MCF 10A (cell line): ENCODE measurements around the gene FGF1. TPM values are rescaled to one million over a fixed set of nuclear protein-coding genes. Genes with fewer than 3 reads are reported as not detected.

ENCODE experiments used
- BruUV-seq: library from RNA; stranded (reverse); fragments of 400-500 nt; replicated peaks from 2 replicates; lab custom pipeline; 2021; lab: Mats Ljungman, UMichigan
- CTCF ChIA-PET: fragments of 300-600 bp; sonication (Branson Sonifier 250); formaldehyde crosslinking; extraction: SDS; loops from one replicate; lab custom pipeline; 2021; ENCODE audit warnings: antibody characterized with exemption, inconsistent platforms; lab: Yijun Ruan, JAX
- POLR2A ChIA-PET: fragments of 300-600, 350-650 bp; sonication (Branson Sonifier 250); formaldehyde crosslinking; extraction: SDS; loops from one replicate; lab custom pipeline; 2020; ENCODE audit warnings: antibody characterized with exemption, inconsistent platforms; lab: Yijun Ruan, JAX
- DNase-seq: peaks from one replicate; pipeline ENCODE4 v3.0.0-alpha.2; 2018; ENCODE audit not compliant: unreplicated experiment
- H3K27ac Mint-ChIP-seq: one replicate; pipeline ENCODE4 v1.8.0; 2022; ENCODE audit warnings: mild to moderate bottlenecking, low read depth, mixed read lengths; ENCODE audit not compliant: unreplicated experiment
- H3K27me3 Mint-ChIP-seq: one replicate; pipeline ENCODE4 v1.8.0; 2022; ENCODE audit warnings: mixed read lengths; ENCODE audit not compliant: insufficient read depth, unreplicated experiment
- H3K36me3 Mint-ChIP-seq: one replicate; pipeline ENCODE4 v1.8.0; 2022; ENCODE audit warnings: mild to moderate bottlenecking, moderate library complexity, mixed read lengths; ENCODE audit not compliant: insufficient read depth, unreplicated experiment
- H3K4me1 Mint-ChIP-seq: one replicate; pipeline ENCODE4 v1.8.0; 2022; ENCODE audit warnings: mixed read lengths; ENCODE audit not compliant: insufficient read depth, unreplicated experiment
- H3K4me3 Mint-ChIP-seq: one replicate; pipeline ENCODE4 v1.8.0; 2022; ENCODE audit warnings: mild to moderate bottlenecking, moderate library complexity, mixed read lengths; ENCODE audit not compliant: unreplicated experiment
- H3K9me3 Mint-ChIP-seq: one replicate; pipeline ENCODE4 v1.8.0; 2022; ENCODE audit warnings: mixed read lengths; ENCODE audit not compliant: unreplicated experiment
- CTCF ChIP-seq: fragments of 200-600 bp; IDR thresholded peaks from one replicate; pipeline ENCODE4 v1.8.0; 2022; ENCODE audit warnings: antibody characterized with exemption, mild to moderate bottlenecking; ENCODE audit not compliant: unreplicated experiment
- intact Hi-C: fragments of 100-400 bp; cut with micrococcal nuclease; formaldehyde crosslinking; loops from 2 replicates; pipeline ENCODE4 v1.14.1; 2022
- total RNA-seq: library from RNA; stranded (reverse); gene quantifications from 2 replicates; pipeline ENCODE4 v1.2.3, GENCODE V29; 2022

Gene FGF1
- total RNA-seq, 1 experiment from 2014 or later: 0.65 TPM

- POLR2A ChIA-PET: interaction anchor here (1.6 kb wide), 1 partner anchor 33 kb away, joined by 4 read pairs; no protein-coding TSS in a partner anchor
- Mint-ChIP-seq H3K27ac (no peak overlapping the region), H3K27me3 (no peaks in the 10 kb centered on the region), H3K36me3 (no peaks in the 10 kb centered on the region), H3K9me3 (no peaks in the 10 kb centered on the region), H3K4me3 (no peak overlapping the region), H3K4me1 (peaks cover 36% of the 10 kb centered on the region)
- no peak for TF ChIP-seq CTCF
- intact Hi-C loops: no loop called here
- DNase-seq: no peak
- CTCF ChIA-PET: interaction anchor here (0.6 to 52.5 kb wide), 6 partner anchors 12 to 44 kb away, joined by 3 to 1243 read pairs (median 4); no protein-coding TSS in a partner anchor
- no TSS peak for BruUV-seq
Observed at GRCh38 chr5:142689081-142689480, 3.2 kb upstream of the FGF1 start.

GRCh38 chr5:142688281-142688989 lies 2.5 kb upstream of the FGF1 start:
- no TSS peak for BruUV-seq
- no peak for DNase-seq
- no peaks in the 10 kb centered on the region for H3K36me3 Mint-ChIP-seq
- no peak overlapping the region for H3K4me3 Mint-ChIP-seq
- ChIA-PET POLR2A (interaction anchor here (1.6 to 4.6 kb wide), 2 partner anchors 18 to 33 kb away, joined by 4 to 23 read pairs; no protein-coding TSS in a partner anchor), CTCF (interaction anchor here (0.5 to 52.5 kb wide), 8 partner anchors 12 to 565 kb away, joined by 3 to 1243 read pairs (median 4); no protein-coding TSS in a partner anchor)
- intact Hi-C loops: no loop called here
- H3K27ac Mint-ChIP-seq: no peak overlapping the region
- no peak for TF ChIP-seq CTCF
- H3K27me3 Mint-ChIP-seq: no peaks in the 10 kb centered on the region
- H3K9me3 Mint-ChIP-seq: no peaks in the 10 kb centered on the region
- peaks cover 36% of the 10 kb centered on the region for H3K4me1 Mint-ChIP-seq

GRCh38 chr5:142686968-142687367 lies 1.1 kb upstream of the FGF1 start:
- Mint-ChIP-seq H3K36me3 (no peaks in the 10 kb centered on the region), H3K4me1 (peaks cover 36% of the 10 kb centered on the region), H3K4me3 (no peak overlapping the region), H3K27ac (no peak overlapping the region), H3K27me3 (no peaks in the 10 kb centered on the region), H3K9me3 (no peaks in the 10 kb centered on the region)
- ChIA-PET CTCF (interaction anchor here (0.7 to 52.5 kb wide), 8 partner anchors 14 to 194 kb away, joined by 3 to 1243 read pairs (median 14); no protein-coding TSS in a partner anchor), POLR2A (interaction anchor here (0.6 to 4.6 kb wide), 5 partner anchors 10 to 211 kb away, joined by 3 to 23 read pairs (median 6); no protein-coding TSS in a partner anchor)
- TF ChIP-seq CTCF: no peak
- BruUV-seq: no TSS peak
- intact Hi-C loops: no loop called here
- DNase-seq: no peak

- Mint-ChIP-seq H3K27me3 (no peaks in the 10 kb centered on the region), H3K36me3 (no peaks in the 10 kb centered on the region), H3K27ac (peak overlapping the region; percentile 70), H3K4me3 (peak overlapping the region; percentile 7), H3K4me1 (peaks cover 41% of the 10 kb centered on the region), H3K9me3 (no peaks in the 10 kb centered on the region)
- no TSS peak for BruUV-seq
- ChIA-PET CTCF (interaction anchor here (0.7 to 52.5 kb wide), 16 partner anchors 11 to 85 kb away, joined by 3 to 1243 read pairs (median 4); no protein-coding TSS in a partner anchor), POLR2A (interaction anchor here (0.6 to 4.6 kb wide), 12 partner anchors 9 to 458 kb away, joined by 3 to 23 read pairs (median 4); no protein-coding TSS in a partner anchor)
- intact Hi-C loops: no loop called here
- DNase-seq: peak; percentile 43
- no peak for TF ChIP-seq CTCF
Observed at GRCh38 chr5:142686210-142686734, 382 bp upstream of the FGF1 start.
